Measurements from ENCODE around the gene SINHCAF.

DNA sequence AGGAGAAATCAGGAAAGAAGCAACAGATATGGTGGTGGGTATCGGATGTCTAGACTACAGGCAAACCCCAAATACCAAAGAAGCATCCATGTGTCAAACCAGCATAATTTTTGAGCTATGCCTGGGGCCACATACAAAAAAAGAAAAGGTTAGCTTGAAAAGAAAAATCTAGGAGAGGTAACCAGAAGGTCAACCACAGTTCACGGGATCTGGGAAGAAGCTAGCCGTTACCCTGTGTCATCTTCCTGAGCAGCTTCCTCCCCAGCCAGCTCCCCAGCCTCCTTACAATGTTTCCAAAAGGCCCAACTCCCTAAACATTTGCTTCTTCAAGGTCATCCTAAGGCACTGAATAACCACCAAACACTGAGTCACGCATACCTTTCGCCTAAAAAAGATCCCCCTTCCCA, 3.1 kb downstream of the SINHCAF start:
- peak; percentile 39 to 40; a peak in 2 of 3 replicates for TF ChIP-seq POLR2A (IDR thresholded peaks at IDR 0.05; ENCODE audit: control extremely low read depth in 1 of 2, low read depth in 2 of 2, low read length in 2 of 2)
- TF ChIP-seq JUND (IDR thresholded peaks at IDR 0.05; ENCODE audit: low read length) = no peak
